MM.1S (cell line): ENCODE measurements around the gene SSH3.

Experiments used
- CTCF ChIP-seq: fragments of 300-600 bp; sonication (generic); IDR thresholded peaks from 2 replicates; pipeline ENCODE4 v1.5.1; 2016; ENCODE audit warnings: antibody characterized with exemption, low read length, mixed read lengths
- EZH2 ChIP-seq: fragments of 300-600 bp; sonication (generic); optimal IDR thresholded peaks from 2 replicates; pipeline ENCODE3; 2017; ENCODE audit warnings: low read depth, mild to moderate bottlenecking, antibody characterized with exemption, low read length, mixed read lengths

GRCh38 chr11:67313125-67313890, 10.0 kb downstream of the SSH3 start:
- TF ChIP-seq CTCF, result no peak
- no peak for TF ChIP-seq EZH2
